ENCODE results near the gene RERE. TPM values are rescaled to one million over a fixed set of nuclear protein-coding genes. Genes with fewer than 3 reads are reported as not detected.
"Not testable (repeated sequence)": the region's sequence is repeated elsewhere in the genome, so short reads cannot be mapped to it uniquely, and the experiment has no call there.

The RERE gene
- total RNA-seq, 1 donor from 2014 or later, result 124 TPM

- Histone ChIP-seq H3K27ac (ENCODE audit: low read depth, low read length) (no peak overlapping the region), H3K4me1 (ENCODE audit: insufficient read depth, low read length) (no peaks in the 10 kb centered on the region), H3K4me2 (ENCODE audit: low read length) (no peak overlapping the region), H2AFZ (ENCODE audit: low read depth, low read length) (no peak overlapping the region), H3K27me3 (ENCODE audit: insufficient read depth, low read length) (no peaks in the 10 kb centered on the region), H3K36me3 (ENCODE audit: insufficient read depth, low read length) (no peaks in the 10 kb centered on the region), H3K9ac (ENCODE audit: low read length) (no peak overlapping the region), H3K4me3 (ENCODE audit: insufficient read depth, low read depth, low read length) (no peak overlapping the region), H3K9me3 (ENCODE audit: insufficient read depth, low read depth, low read length) (no peaks in the 10 kb centered on the region), H4K20me1 (ENCODE audit: insufficient read depth, low read length) (peaks cover 24% of the 10 kb centered on the region), H3K79me2 (ENCODE audit: insufficient read depth, low read length) (no peaks in the 10 kb centered on the region)
- FAIRE-seq (no peak), DNase-seq (ENCODE audit: low read depth) (no peak)
- peaks cover 23% of the 10 kb centered on the region for H3K4me1 Mint-ChIP-seq (ENCODE audit: low read depth, unreplicated experiment)
- H3K4me3 Mint-ChIP-seq (ENCODE audit: unreplicated experiment), result no peak overlapping the region
- no peak for TF ChIP-seq CTCF (IDR thresholded peaks at IDR 0.05; ENCODE audit: insufficient read depth, low read depth, low read length)
- no peak for TF ChIP-seq EZH2 (IDR thresholded peaks at IDR 0.05; ENCODE audit: insufficient read depth, low read length)
- no peaks in the 10 kb centered on the region for H3K9me3 Mint-ChIP-seq (ENCODE audit: unreplicated experiment)
- H3K27ac Mint-ChIP-seq (ENCODE audit: unreplicated experiment), result no peak overlapping the region
- H3K27me3 Mint-ChIP-seq (ENCODE audit: low read depth, unreplicated experiment), result no peaks in the 10 kb centered on the region
- peaks cover 10% of the 10 kb centered on the region for H3K36me3 Mint-ChIP-seq (ENCODE audit: low read depth, unreplicated experiment)
These were observed 27.0 kb downstream of the RERE start for GRCh38 chr1:8790478-8790877.

DNA sequence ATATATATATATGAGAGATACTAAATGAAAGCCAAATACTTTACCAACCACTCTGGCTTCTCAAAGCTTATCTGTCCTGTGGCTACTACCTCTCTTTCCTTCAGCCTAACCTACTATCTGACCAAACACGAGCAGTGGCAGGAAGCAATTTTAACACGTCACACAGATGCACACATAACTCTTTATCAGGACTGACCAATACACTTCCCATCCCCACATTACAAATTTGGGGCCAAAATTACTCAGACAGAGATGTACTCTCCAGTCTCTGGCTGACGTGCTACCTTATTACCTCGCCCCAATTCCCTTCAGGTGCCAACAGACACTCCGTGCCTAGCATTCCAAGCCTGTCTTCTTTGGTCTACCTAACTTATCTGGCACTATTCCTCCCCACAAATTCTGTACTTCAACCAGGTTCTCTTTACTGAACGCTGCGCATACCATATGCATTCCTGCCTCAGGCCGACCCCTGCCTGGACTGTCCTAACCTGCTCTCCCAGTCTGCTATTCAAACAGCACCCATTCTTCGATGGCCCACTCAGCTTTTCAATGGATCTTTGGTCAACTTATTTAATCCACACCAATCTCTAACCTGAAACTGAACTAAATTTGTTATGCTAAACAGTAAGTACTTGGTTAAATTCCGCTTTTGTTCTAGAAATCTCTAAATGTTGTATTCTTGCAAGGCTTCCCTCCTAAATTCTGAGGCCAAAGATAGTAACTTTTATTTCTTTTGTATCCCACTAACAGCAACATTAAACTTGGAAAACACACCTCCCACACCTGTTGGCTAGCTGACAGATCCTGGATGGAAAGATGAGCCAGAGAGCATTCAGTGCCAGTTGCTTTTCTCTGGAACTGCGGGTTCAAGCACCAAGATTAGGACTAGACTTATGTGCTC is 27.9 kb downstream of the RERE start:
- Histone ChIP-seq H3K4me1 (ENCODE audit: insufficient read depth, low read length) (no peaks in the 10 kb centered on the region), H3K4me2 (ENCODE audit: low read length) (no peak overlapping the region), H3K9me3 (ENCODE audit: insufficient read depth, low read depth, low read length) (no peaks in the 10 kb centered on the region), H3K36me3 (ENCODE audit: insufficient read depth, low read length) (no peaks in the 10 kb centered on the region), H3K9ac (ENCODE audit: low read length) (no peak overlapping the region), H3K4me3 (ENCODE audit: insufficient read depth, low read depth, low read length) (no peak overlapping the region), H3K27me3 (ENCODE audit: insufficient read depth, low read length) (no peaks in the 10 kb centered on the region), H4K20me1 (ENCODE audit: insufficient read depth, low read length) (peaks cover 24% of the 10 kb centered on the region), H2AFZ (ENCODE audit: low read depth, low read length) (no peak overlapping the region), H3K27ac (ENCODE audit: low read depth, low read length) (no peak overlapping the region), H3K79me2 (ENCODE audit: insufficient read depth, low read length) (no peaks in the 10 kb centered on the region)
- Mint-ChIP-seq H3K9me3 (ENCODE audit: unreplicated experiment) (no peaks in the 10 kb centered on the region), H3K27ac (ENCODE audit: unreplicated experiment) (no peak overlapping the region), H3K27me3 (ENCODE audit: low read depth, unreplicated experiment) (no peaks in the 10 kb centered on the region), H3K4me1 (ENCODE audit: low read depth, unreplicated experiment) (peaks cover 23% of the 10 kb centered on the region), H3K36me3 (ENCODE audit: low read depth, unreplicated experiment) (peaks cover 10% of the 10 kb centered on the region), H3K4me3 (ENCODE audit: unreplicated experiment) (no peak overlapping the region)
- FAIRE-seq, result no peak
- no peak for DNase-seq (ENCODE audit: low read depth)
- TF ChIP-seq CTCF (IDR thresholded peaks at IDR 0.05; ENCODE audit: insufficient read depth, low read depth, low read length) (no peak), EZH2 (IDR thresholded peaks at IDR 0.05; ENCODE audit: insufficient read depth, low read length) (no peak)

GRCh38 chr1:8787218-8787617 is 30.2 kb downstream of the RERE start:
- H3K36me3 ChIP-seq (ENCODE audit: insufficient read depth, low read length), result no peaks in the 10 kb centered on the region
- no peak overlapping the region for H2AFZ ChIP-seq (ENCODE audit: low read depth, low read length)
- FAIRE-seq (no peak), DNase-seq (ENCODE audit: low read depth) (no peak)
- H3K9me3 ChIP-seq (ENCODE audit: insufficient read depth, low read depth, low read length), result no peaks in the 10 kb centered on the region
- no peak overlapping the region for H3K4me2 ChIP-seq (ENCODE audit: low read length)
- TF ChIP-seq CTCF (IDR thresholded peaks at IDR 0.05; ENCODE audit: insufficient read depth, low read depth, low read length) (no peak), EZH2 (IDR thresholded peaks at IDR 0.05; ENCODE audit: insufficient read depth, low read length) (no peak)
- Mint-ChIP-seq H3K27ac (ENCODE audit: unreplicated experiment) (no peak overlapping the region), H3K4me3 (ENCODE audit: unreplicated experiment) (no peak overlapping the region), H3K27me3 (ENCODE audit: low read depth, unreplicated experiment) (no peaks in the 10 kb centered on the region), H3K36me3 (ENCODE audit: low read depth, unreplicated experiment) (peaks cover 7% of the 10 kb centered on the region), H3K4me1 (ENCODE audit: low read depth, unreplicated experiment) (peaks cover 23% of the 10 kb centered on the region), H3K9me3 (ENCODE audit: unreplicated experiment) (no peaks in the 10 kb centered on the region)
- no peak overlapping the region for H3K9ac ChIP-seq (ENCODE audit: low read length)
- H3K27me3 ChIP-seq (ENCODE audit: insufficient read depth, low read length), result no peaks in the 10 kb centered on the region
- H3K79me2 ChIP-seq (ENCODE audit: insufficient read depth, low read length), result peaks cover 2% of the 10 kb centered on the region
- no peaks in the 10 kb centered on the region for H3K4me1 ChIP-seq (ENCODE audit: insufficient read depth, low read length)
- peaks cover 31% of the 10 kb centered on the region for H4K20me1 ChIP-seq (ENCODE audit: insufficient read depth, low read length)
- H3K4me3 ChIP-seq (ENCODE audit: insufficient read depth, low read depth, low read length), result no peak overlapping the region
- no peak overlapping the region for H3K27ac ChIP-seq (ENCODE audit: low read depth, low read length)

GRCh38 chr1:8786204-8786603 is 31.2 kb downstream of the RERE start:
- not testable (repeated sequence) for H3K36me3 Mint-ChIP-seq (ENCODE audit: low read depth, unreplicated experiment); H2AFZ ChIP-seq (ENCODE audit: low read depth, low read length); H3K36me3 ChIP-seq (ENCODE audit: insufficient read depth, low read length); H3K27me3 ChIP-seq (ENCODE audit: insufficient read depth, low read length); H3K4me3 ChIP-seq (ENCODE audit: insufficient read depth, low read depth, low read length); FAIRE-seq; H3K27ac Mint-ChIP-seq (ENCODE audit: unreplicated experiment); H3K4me2 ChIP-seq (ENCODE audit: low read length); H3K27me3 Mint-ChIP-seq (ENCODE audit: low read depth, unreplicated experiment); DNase-seq (ENCODE audit: low read depth); H3K4me3 Mint-ChIP-seq (ENCODE audit: unreplicated experiment); H3K4me1 ChIP-seq (ENCODE audit: insufficient read depth, low read length); H3K9me3 Mint-ChIP-seq (ENCODE audit: unreplicated experiment); H3K27ac ChIP-seq (ENCODE audit: low read depth, low read length); H3K9ac ChIP-seq (ENCODE audit: low read length); H3K9me3 ChIP-seq (ENCODE audit: insufficient read depth, low read depth, low read length); H3K79me2 ChIP-seq (ENCODE audit: insufficient read depth, low read length)
- peaks cover 19% of the 10 kb centered on the region for H3K4me1 Mint-ChIP-seq (ENCODE audit: low read depth, unreplicated experiment)
- H4K20me1 ChIP-seq (ENCODE audit: insufficient read depth, low read length), result peaks cover 35% of the 10 kb centered on the region
